HG03457 (cell line): Measurements from ENCODE around the gene GPR55.

Experiments
- ATAC-seq: cut with Tn5 transposase; IDR thresholded peaks from one replicate; pipeline ENCODE4 v1.9.1; 2021; ENCODE audit warnings: moderate number of reproducible peaks; ENCODE audit not compliant: unreplicated experiment

Gene GPR55

GRCh38 chr2:230868947-230869913 lies 55.8 kb downstream of the GPR55 start:
- ATAC-seq = no peak

- ATAC-seq = no peak
Measured at GRCh38 chr2:230868161-230868946, 56.7 kb downstream of the GPR55 start.

GRCh38 chr2:230866756-230867523 lies 58.1 kb downstream of the GPR55 start:
- no peak for ATAC-seq

- no peak for ATAC-seq
Measured at GRCh38 chr2:230865766-230866755, 59.0 kb downstream of the GPR55 start.

GRCh38 chr2:230865307-230865765 lies 59.7 kb downstream of the GPR55 start:
- ATAC-seq = no peak

- ATAC-seq = peak; percentile 62
Measured at GRCh38 chr2:230864605-230865306, 60.3 kb downstream of the GPR55 start, which contains the start of gene ITM2C. Gene ITM2C, plus strand, starts transcription at chr2:230864942. Its CDS starts 84 bp downstream, at chr2:230865026.

GRCh38 chr2:230864122-230864604 lies 60.9 kb downstream of the GPR55 start:
- no peak for ATAC-seq

- no peak for ATAC-seq
Measured at GRCh38 chr2:230863442-230864121, 61.5 kb downstream of the GPR55 start.

- no peak for ATAC-seq
Measured at GRCh38 chr2:230863031-230863430, 62.0 kb downstream of the GPR55 start.

GRCh38 chr2:230862292-230862691 lies 62.8 kb downstream of the GPR55 start:
- no peak for ATAC-seq

- no peak for ATAC-seq
Measured at GRCh38 chr2:230861552-230862255, 63.3 kb downstream of the GPR55 start.
